ENCODE results near the gene UBE2S.

The UBE2S gene

DNA sequence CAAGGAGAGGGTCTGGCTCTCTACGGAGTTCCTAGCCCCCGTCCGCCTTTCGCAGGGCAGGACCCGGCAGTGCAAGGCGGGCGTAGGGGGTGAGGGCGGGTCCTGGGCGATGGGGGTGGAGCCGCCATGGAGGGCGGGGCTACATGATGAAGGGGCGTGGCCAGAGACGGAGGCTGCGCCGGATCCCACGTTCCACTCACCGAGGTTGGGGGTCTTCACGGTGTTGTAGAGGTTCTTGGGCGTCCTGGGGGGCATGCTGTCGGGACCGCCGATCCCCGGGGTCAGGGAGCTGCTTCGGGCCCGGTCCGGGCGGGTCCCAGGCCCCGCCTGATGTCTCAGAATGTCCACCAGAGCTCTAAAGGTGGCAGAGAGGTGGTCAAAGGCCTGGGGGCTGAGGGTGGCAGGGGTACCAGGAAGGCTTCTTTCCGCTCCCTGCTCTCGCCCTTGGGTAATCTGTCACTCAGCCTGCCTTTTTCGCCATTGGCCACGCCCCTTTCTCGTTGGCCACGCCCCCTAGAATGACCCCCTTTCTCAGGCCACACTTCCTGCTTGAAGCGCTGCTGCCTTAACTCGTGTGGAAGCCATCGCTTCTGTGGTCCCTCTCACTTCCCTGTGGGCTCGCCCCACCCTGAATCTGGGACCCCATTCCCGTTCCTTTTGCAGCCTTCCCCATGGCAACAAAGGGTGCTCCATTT lies 33.0 kb upstream of the UBE2S start:
- no peak for DNase-seq (ENCODE audit: low read depth)
- TF ChIP-seq, protein P1, sequence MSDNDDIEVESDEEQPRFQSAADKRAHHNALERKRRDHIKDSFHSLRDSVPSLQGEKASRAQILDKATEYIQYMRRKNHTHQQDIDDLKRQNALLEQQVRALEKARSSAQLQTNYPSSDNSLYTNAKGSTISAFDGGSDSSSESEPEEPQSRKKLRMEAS (IDR thresholded peaks at IDR 0.05; ENCODE audit: low read depth, low read length): no peak
- TF ChIP-seq, protein P2, sequence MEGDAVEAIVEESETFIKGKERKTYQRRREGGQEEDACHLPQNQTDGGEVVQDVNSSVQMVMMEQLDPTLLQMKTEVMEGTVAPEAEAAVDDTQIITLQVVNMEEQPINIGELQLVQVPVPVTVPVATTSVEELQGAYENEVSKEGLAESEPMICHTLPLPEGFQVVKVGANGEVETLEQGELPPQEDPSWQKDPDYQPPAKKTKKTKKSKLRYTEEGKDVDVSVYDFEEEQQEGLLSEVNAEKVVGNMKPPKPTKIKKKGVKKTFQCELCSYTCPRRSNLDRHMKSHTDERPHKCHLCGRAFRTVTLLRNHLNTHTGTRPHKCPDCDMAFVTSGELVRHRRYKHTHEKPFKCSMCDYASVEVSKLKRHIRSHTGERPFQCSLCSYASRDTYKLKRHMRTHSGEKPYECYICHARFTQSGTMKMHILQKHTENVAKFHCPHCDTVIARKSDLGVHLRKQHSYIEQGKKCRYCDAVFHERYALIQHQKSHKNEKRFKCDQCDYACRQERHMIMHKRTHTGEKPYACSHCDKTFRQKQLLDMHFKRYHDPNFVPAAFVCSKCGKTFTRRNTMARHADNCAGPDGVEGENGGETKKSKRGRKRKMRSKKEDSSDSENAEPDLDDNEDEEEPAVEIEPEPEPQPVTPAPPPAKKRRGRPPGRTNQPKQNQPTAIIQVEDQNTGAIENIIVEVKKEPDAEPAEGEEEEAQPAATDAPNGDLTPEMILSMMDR (IDR thresholded peaks at IDR 0.05; ENCODE audit: low read depth, low read length): no peak
- TF ChIP-seq MYC (IDR thresholded peaks at IDR 0.05; ENCODE audit: low read depth, low read length): no peak
- H3K4me3 ChIP-seq (ENCODE audit: low read depth, low read length): no peak overlapping the region

DNA sequence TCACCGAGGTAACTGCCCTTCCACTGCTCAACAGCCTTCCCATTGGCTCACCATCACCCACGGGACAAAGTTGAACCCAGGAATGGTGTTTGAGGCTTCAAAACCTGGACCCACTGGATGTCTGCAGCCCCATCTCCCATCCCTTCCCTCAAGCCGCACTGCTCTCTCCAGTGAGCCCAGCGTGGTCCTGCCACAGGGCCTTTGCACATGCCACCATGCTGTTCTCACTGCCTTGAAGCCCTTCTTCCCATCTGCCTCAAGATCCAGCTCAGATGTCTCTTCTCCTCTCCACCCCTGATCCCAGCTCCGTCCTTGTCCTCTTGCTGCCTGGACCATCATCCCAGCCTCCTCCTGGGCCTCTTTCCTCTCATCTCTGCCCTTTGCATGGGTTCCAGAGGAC lies 31.5 kb upstream of the UBE2S start:
- H3K4me3 ChIP-seq (ENCODE audit: low read depth, low read length): no peak overlapping the region
- no peak for TF ChIP-seq MYC (IDR thresholded peaks at IDR 0.05; ENCODE audit: low read depth, low read length)
- TF ChIP-seq POLR2A (IDR thresholded peaks at IDR 0.05; ENCODE audit: extremely low read depth, insufficient read length): no peak
- TF ChIP-seq, protein P2 (IDR thresholded peaks at IDR 0.05; ENCODE audit: low read depth, low read length): no peak
- TF ChIP-seq, protein P1 (IDR thresholded peaks at IDR 0.05; ENCODE audit: low read depth, low read length): no peak
- no peak for DNase-seq (ENCODE audit: low read depth)

DNA sequence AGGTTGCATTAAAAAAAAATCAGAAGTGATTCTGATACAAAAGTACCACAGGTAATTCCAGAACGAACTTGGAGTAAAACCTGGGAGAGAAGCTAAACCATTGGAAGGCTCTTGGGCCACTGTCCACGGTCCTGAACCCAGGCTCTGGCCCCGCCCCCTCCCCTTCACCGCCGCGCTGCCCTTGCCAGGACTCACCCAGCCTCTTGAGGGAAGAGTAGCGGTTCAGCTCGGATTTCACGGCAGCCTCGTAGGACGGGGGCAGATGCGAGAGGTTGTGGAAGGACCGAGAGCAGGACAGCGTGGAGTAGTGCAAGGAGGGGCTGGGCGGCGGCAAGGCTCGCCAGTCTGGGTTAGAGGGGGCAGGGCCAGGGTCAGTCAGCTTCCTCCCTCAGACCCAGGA lies 29.8 kb upstream of the UBE2S start:
- H3K4me3 ChIP-seq (ENCODE audit: low read depth, low read length): no peak overlapping the region
- DNase-seq (ENCODE audit: low read depth): peak; percentile 67
- TF ChIP-seq, protein P1 (IDR thresholded peaks at IDR 0.05; ENCODE audit: low read depth, low read length): no peak
- no peak for TF ChIP-seq MYC (IDR thresholded peaks at IDR 0.05; ENCODE audit: low read depth, low read length)

DNA sequence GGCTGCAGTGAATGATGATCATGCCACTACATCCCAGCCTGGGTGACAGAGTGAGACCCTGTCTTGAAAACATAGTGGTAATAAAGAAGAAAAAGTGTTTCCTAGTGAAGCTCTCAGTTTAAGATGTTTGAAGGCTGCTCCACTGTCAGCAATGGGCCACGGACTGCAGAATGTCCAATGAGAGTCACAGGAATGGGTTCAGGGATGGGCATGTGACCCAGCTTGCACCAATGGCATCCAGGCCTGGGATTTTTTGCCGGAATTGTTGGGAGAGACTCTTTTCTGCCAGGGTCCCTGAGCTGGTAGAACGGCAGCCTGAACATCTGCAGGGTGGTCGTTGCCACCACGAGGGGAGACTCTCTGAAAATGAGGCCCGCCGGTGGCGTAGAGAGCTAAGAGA lies 29.3 kb upstream of the UBE2S start:
- no peak for DNase-seq (ENCODE audit: low read depth)
- no peak for TF ChIP-seq MYC (IDR thresholded peaks at IDR 0.05; ENCODE audit: low read depth, low read length)
- TF ChIP-seq, protein P1 (IDR thresholded peaks at IDR 0.05; ENCODE audit: low read depth, low read length): no peak
- TF ChIP-seq, protein P2 (IDR thresholded peaks at IDR 0.05; ENCODE audit: low read depth, low read length): no peak
- TF ChIP-seq POLR2A (IDR thresholded peaks at IDR 0.05; ENCODE audit: extremely low read depth, insufficient read length): no peak
- H3K4me3 ChIP-seq (ENCODE audit: low read depth, low read length): no peak overlapping the region

DNA sequence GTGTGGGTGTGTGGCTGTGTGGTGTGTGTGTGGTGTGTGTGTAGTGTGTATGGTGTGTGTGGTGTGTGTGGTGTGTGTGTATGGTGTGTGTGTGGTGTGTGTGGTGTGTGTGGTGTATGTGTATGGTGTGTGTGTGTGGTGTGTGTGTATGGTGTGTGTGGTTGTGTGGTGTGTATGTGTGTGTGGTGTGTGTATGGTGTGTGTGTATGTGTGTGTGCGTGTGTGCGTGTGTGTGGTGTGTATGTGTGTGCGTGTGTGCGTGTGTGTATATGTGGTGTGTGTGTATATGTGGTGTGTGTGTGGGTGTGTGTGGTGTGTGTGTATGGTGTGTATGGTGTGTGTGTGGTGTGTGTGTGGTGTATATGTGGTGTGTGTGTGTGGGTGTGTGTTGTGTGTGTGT lies 27.4 kb upstream of the UBE2S start:
- no peak for DNase-seq (ENCODE audit: low read depth)
- no peak for TF ChIP-seq POLR2A (IDR thresholded peaks at IDR 0.05; ENCODE audit: extremely low read depth, insufficient read length)
- TF ChIP-seq, protein P1 (IDR thresholded peaks at IDR 0.05; ENCODE audit: low read depth, low read length): no peak
- TF ChIP-seq MYC (IDR thresholded peaks at IDR 0.05; ENCODE audit: low read depth, low read length): no peak
- TF ChIP-seq, protein P2 (IDR thresholded peaks at IDR 0.05; ENCODE audit: low read depth, low read length): no peak
- no peak overlapping the region for H3K4me3 ChIP-seq (ENCODE audit: low read depth, low read length)

DNA sequence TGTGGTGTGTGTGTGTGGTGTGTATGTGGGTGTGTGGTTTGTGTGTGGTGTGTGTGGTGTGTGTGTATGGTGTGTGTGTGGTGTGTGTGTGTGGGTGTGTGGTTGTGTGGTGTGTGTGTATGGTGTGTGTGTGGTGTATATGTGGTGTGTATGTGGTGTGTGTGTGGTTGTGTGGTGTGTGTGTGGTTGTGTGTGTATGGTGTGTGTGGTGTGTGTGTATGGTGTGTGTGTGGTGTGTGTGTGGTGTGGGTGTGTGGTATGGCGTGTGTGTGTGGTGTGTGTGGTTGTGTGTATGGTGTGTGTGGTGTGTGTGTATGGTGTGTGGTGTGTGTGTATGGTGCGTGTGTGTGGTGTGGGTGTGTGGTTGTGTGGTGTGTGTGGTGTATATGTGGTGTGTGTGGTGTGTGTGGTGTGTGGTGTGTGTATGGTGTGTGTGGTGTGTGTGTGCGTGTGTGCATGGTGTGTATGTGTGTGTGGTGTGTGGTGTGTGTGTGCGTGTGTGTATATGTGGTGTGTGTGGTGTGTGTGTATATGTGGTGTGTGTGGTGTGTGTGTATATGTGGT lies 26.9 kb upstream of the UBE2S start:
- TF ChIP-seq MYC (IDR thresholded peaks at IDR 0.05; ENCODE audit: low read depth, low read length) (no peak), POLR2A (IDR thresholded peaks at IDR 0.05; ENCODE audit: extremely low read depth, insufficient read length) (no peak)
- TF ChIP-seq, protein P2 (IDR thresholded peaks at IDR 0.05; ENCODE audit: low read depth, low read length): no peak
- TF ChIP-seq, protein P1 (IDR thresholded peaks at IDR 0.05; ENCODE audit: low read depth, low read length): no peak
- no peak for DNase-seq (ENCODE audit: low read depth)
- H3K4me3 ChIP-seq (ENCODE audit: low read depth, low read length): no peak overlapping the region

Data from NB4 (cell line).